Osteoblast (primary cell): ENCODE measurements around the gene PRODH2. TPM values are rescaled to one million over a fixed set of nuclear protein-coding genes. Genes with fewer than 3 reads are reported as not detected.

Experiments
- DNase-seq: peaks from one replicate; pipeline ENCODE4 v3.0.0; 2011; ENCODE audit warnings: low spot score, mixed read lengths; ENCODE audit not compliant: insufficient read length; ENCODE audit errors: missing footprints
- H2AFZ ChIP-seq: 2 replicates; pipeline ENCODE4 v1.6.0; 2011; ENCODE audit warnings: mild to moderate bottlenecking, low read length
- H3K27ac ChIP-seq: 2 replicates; pipeline ENCODE4 v1.5.1; 2011; ENCODE audit warnings: mild to moderate bottlenecking, low read depth, low read length, moderate library complexity
- H3K27me3 ChIP-seq: 2 replicates; pipeline ENCODE4 v1.6.0; 2012; ENCODE audit warnings: mild to moderate bottlenecking, control low read depth, inconsistent platforms, low read length, moderate library complexity; ENCODE audit not compliant: insufficient read depth
- H3K36me3 ChIP-seq: 2 replicates; pipeline ENCODE4 v1.5.1; 2011; ENCODE audit warnings: mild to moderate bottlenecking, low read length, control low read depth, moderate library complexity; ENCODE audit not compliant: insufficient read depth
- H3K4me1 ChIP-seq: 2 replicates; pipeline ENCODE4 v1.5.1; 2011; ENCODE audit warnings: mild to moderate bottlenecking, low read length, control low read depth, moderate library complexity; ENCODE audit not compliant: insufficient read depth
- H3K4me2 ChIP-seq: 2 replicates; pipeline ENCODE4 v1.6.0; 2011; ENCODE audit warnings: mild to moderate bottlenecking, low read length; ENCODE audit not compliant: insufficient read depth
- H3K4me3 ChIP-seq: fragments of 200-600 bp; sonication (generic); 3 replicates; pipeline ENCODE4 v1.5.1; 2012; ENCODE audit warnings: mild to moderate bottlenecking, low read length, inconsistent platforms; ENCODE audit not compliant: insufficient read depth
- H3K79me2 ChIP-seq: 2 replicates; pipeline ENCODE4 v1.6.0; 2012; ENCODE audit warnings: mild to moderate bottlenecking, low read length, control low read depth, inconsistent platforms; ENCODE audit not compliant: insufficient read depth
- H3K9me3 ChIP-seq: 2 replicates; pipeline ENCODE4 v1.5.1; 2011; ENCODE audit warnings: low read depth, low read length, control low read depth
- H4K20me1 ChIP-seq: 2 replicates; pipeline ENCODE4 v1.6.0; 2012; ENCODE audit warnings: mild to moderate bottlenecking, low read length, control low read depth; ENCODE audit not compliant: insufficient read depth
- total RNA-seq: library from RNA; depleted of rRNA; stranded (reverse); fragments of >200 nt; gene quantifications from 2 replicates; pipeline ENCODE4 v1.2.3, GENCODE V29; 2012
- TF ChIP-seq, protein P1 (sequence below): IDR thresholded peaks from 2 replicates; pipeline ENCODE4 v1.5.1; 2011; ENCODE audit warnings: mild to moderate bottlenecking, low read depth, low read length, moderate library complexity; ENCODE audit errors: extremely low read depth

Gene PRODH2
- total RNA-seq, 1 donor = not detected

DNA sequence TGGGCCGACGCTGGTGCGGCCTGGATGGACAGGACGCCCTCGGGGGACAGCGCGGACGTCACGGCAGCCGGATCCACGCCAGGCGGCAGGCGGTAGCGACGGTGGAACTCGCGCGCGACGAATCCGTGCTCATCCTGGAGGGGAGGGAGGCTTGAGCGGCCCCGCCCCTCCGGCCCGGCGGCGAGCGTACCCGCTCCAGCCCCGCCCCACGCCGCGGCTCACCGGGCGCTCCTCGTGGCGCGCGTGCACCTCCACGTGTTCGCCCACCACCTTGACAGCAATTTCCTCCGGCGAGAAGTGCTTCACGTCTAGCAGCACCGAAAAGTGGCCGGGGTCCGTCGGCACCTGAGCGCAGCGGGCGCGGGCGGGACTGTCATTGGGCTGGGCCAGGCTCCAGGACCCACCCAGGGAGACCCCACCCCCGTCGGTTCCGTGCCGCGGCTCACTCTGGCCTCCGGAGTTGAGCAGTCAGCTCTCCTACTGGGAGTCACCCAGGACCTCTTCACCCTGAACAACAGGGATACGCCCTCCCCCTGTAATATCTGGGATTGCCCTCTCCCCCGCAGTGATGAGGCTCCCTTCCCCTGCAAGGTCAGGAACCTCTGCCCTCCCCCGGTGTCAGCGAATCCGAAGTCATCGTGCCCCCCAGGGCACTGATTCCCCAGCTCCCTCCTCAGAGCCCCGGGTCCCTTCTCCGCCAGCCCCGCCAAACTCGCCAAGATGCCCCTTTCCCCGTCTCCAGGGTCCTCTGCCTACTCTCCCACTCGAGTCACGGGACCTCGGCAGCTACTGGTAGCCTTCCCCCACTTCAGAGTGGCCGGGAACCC, 56.9 kb downstream of the PRODH2 start:
- Histone ChIP-seq H3K9me3 (no peaks in the 10 kb centered on the region), H3K27ac (peak overlapping the region; percentile 84), H3K27me3 (no peaks in the 10 kb centered on the region), H3K4me3 (peak overlapping the region; percentile 76), H3K79me2 (peaks cover 24% of the 10 kb centered on the region), H4K20me1 (peaks cover 10% of the 10 kb centered on the region), H3K4me1 (peaks cover 28% of the 10 kb centered on the region), H3K4me2 (peak overlapping the region; percentile 64), H2AFZ (peak overlapping the region; percentile 51), H3K36me3 (peaks cover 34% of the 10 kb centered on the region)
- TF ChIP-seq, protein P1, sequence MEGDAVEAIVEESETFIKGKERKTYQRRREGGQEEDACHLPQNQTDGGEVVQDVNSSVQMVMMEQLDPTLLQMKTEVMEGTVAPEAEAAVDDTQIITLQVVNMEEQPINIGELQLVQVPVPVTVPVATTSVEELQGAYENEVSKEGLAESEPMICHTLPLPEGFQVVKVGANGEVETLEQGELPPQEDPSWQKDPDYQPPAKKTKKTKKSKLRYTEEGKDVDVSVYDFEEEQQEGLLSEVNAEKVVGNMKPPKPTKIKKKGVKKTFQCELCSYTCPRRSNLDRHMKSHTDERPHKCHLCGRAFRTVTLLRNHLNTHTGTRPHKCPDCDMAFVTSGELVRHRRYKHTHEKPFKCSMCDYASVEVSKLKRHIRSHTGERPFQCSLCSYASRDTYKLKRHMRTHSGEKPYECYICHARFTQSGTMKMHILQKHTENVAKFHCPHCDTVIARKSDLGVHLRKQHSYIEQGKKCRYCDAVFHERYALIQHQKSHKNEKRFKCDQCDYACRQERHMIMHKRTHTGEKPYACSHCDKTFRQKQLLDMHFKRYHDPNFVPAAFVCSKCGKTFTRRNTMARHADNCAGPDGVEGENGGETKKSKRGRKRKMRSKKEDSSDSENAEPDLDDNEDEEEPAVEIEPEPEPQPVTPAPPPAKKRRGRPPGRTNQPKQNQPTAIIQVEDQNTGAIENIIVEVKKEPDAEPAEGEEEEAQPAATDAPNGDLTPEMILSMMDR = no peak
- peak; percentile 91 for DNase-seq

DNA sequence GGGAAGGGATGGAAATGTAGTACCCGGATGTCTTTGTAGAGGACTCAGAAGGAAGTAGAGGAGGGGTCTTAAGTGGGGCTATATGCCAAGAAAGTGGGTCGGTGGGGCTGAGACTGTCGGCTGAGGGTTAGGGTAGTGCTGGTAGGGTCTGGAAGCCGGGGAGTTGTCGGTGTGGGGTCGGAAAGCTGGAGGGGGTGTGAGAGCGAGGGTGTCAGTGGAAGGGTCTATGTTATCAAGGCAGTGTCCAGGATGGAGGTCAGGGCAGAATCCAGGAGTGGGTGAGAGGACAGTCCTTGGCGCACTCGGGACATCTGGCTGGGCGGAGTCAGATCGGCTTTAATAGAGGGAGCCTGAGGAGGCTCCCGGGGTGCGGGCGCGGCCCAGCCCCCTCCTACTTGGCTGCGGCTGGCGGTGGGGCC, 57.5 kb downstream of the PRODH2 start:
- Histone ChIP-seq H3K79me2 (peaks cover 24% of the 10 kb centered on the region), H3K4me2 (peak overlapping the region; percentile 64), H3K27me3 (no peaks in the 10 kb centered on the region), H2AFZ (no peak overlapping the region), H3K36me3 (peaks cover 27% of the 10 kb centered on the region), H3K9me3 (no peaks in the 10 kb centered on the region), H4K20me1 (peaks cover 15% of the 10 kb centered on the region), H3K27ac (peak overlapping the region; percentile 84), H3K4me3 (peak overlapping the region; percentile 76), H3K4me1 (peaks cover 27% of the 10 kb centered on the region)
- DNase-seq = no peak
- TF ChIP-seq, protein P1 = no peak

DNA sequence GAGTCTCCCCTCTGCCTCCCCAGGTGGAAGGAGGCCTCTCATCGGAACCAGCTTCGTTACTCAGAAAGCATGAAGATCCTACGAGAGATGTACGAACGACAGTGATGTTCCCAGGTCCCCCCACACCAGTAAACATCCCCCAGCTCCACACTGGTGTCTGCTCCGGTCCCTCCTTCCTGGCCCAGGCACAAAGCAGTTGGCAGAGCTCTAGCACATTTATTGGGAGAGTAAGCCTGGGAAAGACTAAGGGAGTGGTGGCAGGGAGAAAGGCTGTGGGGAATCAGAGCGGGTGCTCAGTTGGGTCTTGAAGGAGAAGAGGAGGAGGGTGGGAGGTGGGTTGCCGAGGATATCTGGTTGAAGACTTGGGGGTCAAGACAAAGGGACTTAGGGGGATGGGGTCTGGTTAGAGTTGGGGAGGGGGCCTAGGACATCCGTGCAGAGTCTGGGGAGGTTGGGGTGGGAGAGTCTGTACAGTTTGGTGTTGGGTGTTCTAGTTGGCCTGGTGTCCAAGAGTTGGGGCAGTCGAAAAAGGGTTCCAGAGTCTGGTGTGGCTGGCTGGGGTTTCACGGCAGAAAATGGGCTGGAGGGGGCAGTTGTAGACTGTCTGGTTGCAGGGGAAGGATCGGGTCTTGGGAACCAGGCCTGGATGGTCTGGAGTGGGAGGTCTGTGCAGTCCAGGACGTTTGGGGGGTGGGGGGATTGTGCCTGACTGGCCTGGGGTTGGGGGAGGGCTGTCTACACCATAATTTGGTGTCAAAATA, 58.1 kb downstream of the PRODH2 start:
- Histone ChIP-seq H4K20me1 (peaks cover 14% of the 10 kb centered on the region), H3K36me3 (peaks cover 26% of the 10 kb centered on the region), H3K27me3 (no peaks in the 10 kb centered on the region), H2AFZ (no peak overlapping the region), H3K4me1 (peaks cover 29% of the 10 kb centered on the region), H3K4me3 (peak overlapping the region; percentile 76), H3K4me2 (peak overlapping the region; percentile 64), H3K9me3 (no peaks in the 10 kb centered on the region), H3K79me2 (peaks cover 24% of the 10 kb centered on the region), H3K27ac (peak overlapping the region; percentile 84)
- TF ChIP-seq, protein P1 = no peak
- peak; percentile 69 for DNase-seq
